Sigmoid colon (tissue), 7 donors: Measurements from ENCODE around the gene CDX4. TPM values are rescaled to one million over a fixed set of nuclear protein-coding genes. Genes with fewer than 3 reads are reported as not detected.
"Not testable (repeated sequence)": the region's sequence is repeated elsewhere in the genome, so short reads cannot be mapped to it uniquely, and the experiment has no call there.

Source experiments
- DNase-seq: peaks from one replicate; pipeline ENCODE4 v3.0.0-alpha.2; 2019
- H3K27ac ChIP-seq, 4 donors: fragments of 200-600 bp; sonication (generic); one replicate each; pipeline ENCODE4 v1.5.1; 2016 to 2019; ENCODE audit warnings: mild to moderate bottlenecking in 1 of 4
- H3K27me3 ChIP-seq, 3 donors: fragments of 200-600 bp; sonication (generic); one replicate each; pipeline ENCODE4 v1.5.1; 2019; ENCODE audit warnings: mild to moderate bottlenecking in 1 of 3
- H3K36me3 ChIP-seq, 4 donors: fragments of 200-600 bp; sonication (generic); one replicate each; pipeline ENCODE4 v1.5.1; 2016 to 2019
- H3K4me1 ChIP-seq, 4 donors: fragments of 200-600 bp; sonication (generic); one replicate each; pipeline ENCODE4 v1.5.1; 2017 to 2019
- H3K4me3 ChIP-seq, 4 donors: fragments of 200-600 bp; sonication (generic); one replicate each; pipeline ENCODE4 v1.5.1; 2017 to 2019; ENCODE audit warnings: mild to moderate bottlenecking in 2 of 4, moderate library complexity in 1 of 4
- H3K9me3 ChIP-seq, 4 donors: fragments of 200-600 bp in 3 of 4; sonication (generic) in 3 of 4; one replicate each; pipeline versions ENCODE4 v1.5.1 to v1.6.1; 2013 to 2019
- CTCF ChIP-seq, 4 experiments: fragments of 450-650 bp in 3 of 4; fragments of 200-600 bp in 1 of 4; IDR thresholded peaks; one replicate each; pipeline ENCODE4 v1.5.1; 2016 to 2019; ENCODE audit warnings: antibody characterized with exemption in 4 of 4, mild to moderate bottlenecking in 3 of 4, moderate library complexity in 2 of 4
- EP300 ChIP-seq, 4 donors: sonication (generic); formaldehyde crosslinking; IDR thresholded peaks; one replicate each; pipeline ENCODE4 v1.6.1; 2017; ENCODE audit warnings: antibody characterized with exemption in 4 of 4
- POLR2A ChIP-seq, 2 donors: fragments of 450-650 bp; IDR thresholded peaks; one replicate each; pipeline ENCODE4 v1.6.1; 2016; ENCODE audit warnings: antibody characterized with exemption in 2 of 2, mild to moderate bottlenecking in 2 of 2, moderate library complexity in 2 of 2
- POLR2AphosphoS5 ChIP-seq, 4 donors: sonication (generic); formaldehyde crosslinking; IDR thresholded peaks; one replicate each; pipeline ENCODE4 v1.6.1; 2017; ENCODE audit warnings: antibody characterized with exemption in 4 of 4
- whole genome bisulfite sequencing, 2 donors: extraction: QIAGEN DNeasy Blood & Tissue Kit; methylation state at CpG; one replicate each; pipeline ENCODE4 v1.1.7; 2013; 5-methylcytosine and 5-hydroxymethylcytosine counted together
- intact Hi-C: fragments of 100-400 bp; cut with DNase I; formaldehyde crosslinking; loops from one replicate; pipeline ENCODE4 v1.15.1; 2023
- polyA plus RNA-seq, 3 donors: library from polyadenylated mRNA; stranded (reverse); fragments of 200-250 nt; gene quantifications; one replicate each; pipeline ENCODE4 v1.2.3, GENCODE V29; 2013
- small RNA-seq, 3 donors: library from RNA; depleted of rRNA; stranded (forward); fragments of <200 nt; gene quantifications; one replicate each; pipeline ENCODE3, GENCODE V24; 2016
- total RNA-seq, 4 donors: library from RNA; depleted of rRNA; stranded (reverse); fragments of >200 nt; gene quantifications; one replicate each; pipeline ENCODE4 v1.1.0, GENCODE V29; 2016
- donor health status: healthy with polysubstance abuse.
- donor health status: Bipolar disorder and iron deficiency.
- donor health status: healthy.

The CDX4 gene
- total and polyA plus RNA-seq, 7 donors, result not detected

GRCh38 chrX:73481521-73481920 lies 34.7 kb downstream of the CDX4 start:
- H3K27me3 ChIP-seq, result no peaks in the 10 kb centered on the region
- no peak overlapping the region for H3K27ac ChIP-seq
- TF ChIP-seq POLR2AphosphoS5 (IDR thresholded peaks at IDR 0.05), result no peak
- no peak for TF ChIP-seq POLR2A (IDR thresholded peaks at IDR 0.05)
- TF ChIP-seq CTCF (IDR thresholded peaks at IDR 0.05), result no peak
- no peak for TF ChIP-seq EP300 (IDR thresholded peaks at IDR 0.05)
- 72 to 75% methylated on average over 2 of the region's 2 CpGs for WGBS, 2 donors
- intact Hi-C loops, result no loop called here
- H3K9me3 ChIP-seq, result no peaks in the 10 kb centered on the region
- no peak for DNase-seq
- no peaks in the 10 kb centered on the region for H3K36me3 ChIP-seq
- no peaks in the 10 kb centered on the region for H3K4me1 ChIP-seq
- no peak overlapping the region for H3K4me3 ChIP-seq

GRCh38 chrX:73490661-73491060 lies 43.8 kb downstream of the CDX4 start:
- intact Hi-C loops, result no loop called here
- 70 to 85% methylated on average over 3 of the region's 3 CpGs for WGBS, 2 donors
- Histone ChIP-seq H3K9me3 (no peaks in the 10 kb centered on the region), H3K27ac (no peak overlapping the region), H3K4me3 (no peak overlapping the region), H3K36me3 (no peaks in the 10 kb centered on the region), H3K27me3 (no peaks in the 10 kb centered on the region), H3K4me1 (no peaks in the 10 kb centered on the region)
- no peak for DNase-seq
- TF ChIP-seq CTCF (IDR thresholded peaks at IDR 0.05) (no peak), EP300 (IDR thresholded peaks at IDR 0.05) (no peak), POLR2AphosphoS5 (IDR thresholded peaks at IDR 0.05) (no peak), POLR2A (IDR thresholded peaks at IDR 0.05) (no peak)

GRCh38 chrX:73492178-73492577 lies 45.3 kb downstream of the CDX4 start:
- H3K9me3 ChIP-seq, DNase-seq, H3K36me3 ChIP-seq, H3K27ac ChIP-seq, H3K4me3 ChIP-seq, H3K27me3 ChIP-seq, H3K4me1 ChIP-seq, intact Hi-C loops: not testable (repeated sequence)
- 81 to 95% methylated on average over 4 of the region's 4 CpGs for WGBS, 2 donors

Small RNA genes within 50 kb of the gene (small RNA-seq; reads per million reads assigned to genes)
- 0 reads per million in 3 donors for gene MORF4L1P6
- 0 reads per million in 3 donors for gene RNU6-1044P

Other genes with a start within 250 kb of the CDX4 start
- gene NAP1L2, start 232.2 kb upstream of the CDX4 start, total RNA-seq, result 1 to 10 TPM; 5.5 to 7.5 (median 6.1) TPM
- gene NAP1L2, start 232.2 kb upstream of the CDX4 start, polyA plus RNA-seq, result 1 to 10 TPM in 2 of 3 donors, under 1 TPM in 1; 0.92 to 1.2 (median 1.1) TPM
- 10 to 100 TPM; 18.3 to 20.7 (median 19.8) TPM for gene CHIC1, start 116.1 kb downstream of the CDX4 start, total RNA-seq
- gene CHIC1, start 116.1 kb downstream of the CDX4 start, polyA plus RNA-seq, result 1 to 10 TPM; 2.5 to 3.0 (median 2.9) TPM